T-helper 2 cell treated with Interferon-gamma antibody and Interleukin-4, amounts not matched to agents 100 ng/mL and 5 ng/mL, for 36 hours (primary cell): ENCODE data around the gene DGLUCY. TPM values are rescaled to one million over a fixed set of nuclear protein-coding genes. Genes with fewer than 3 reads are reported as not detected.
"Not testable (repeated sequence)": the region's sequence is repeated elsewhere in the genome, so short reads cannot be mapped to it uniquely, and the experiment has no call there.

ENCODE experiments used
- intact Hi-C: fragments of 100-400 bp; cut with micrococcal nuclease; formaldehyde crosslinking; loops from one replicate; pipeline ENCODE4 v1.15.1; 2023
- total RNA-seq: library from RNA; stranded (reverse); gene quantifications from 2 replicates; pipeline ENCODE4 v1.2.3, GENCODE V29; 2022

The DGLUCY gene
- total RNA-seq, 1 donor from 2014 or later, result 96.7 TPM

GRCh38 chr14:91164676-91165075, 50.8 kb downstream of the DGLUCY start:
- intact Hi-C loops, result no loop called here

GRCh38 chr14:91167380-91167770, 53.5 kb downstream of the DGLUCY start:
- intact Hi-C loops, result no loop called here

GRCh38 chr14:91169951-91170350, 56.1 kb downstream of the DGLUCY start:
- intact Hi-C loops, result loop anchor here (10.0 kb wide), 1 partner anchor 345 kb away; no protein-coding TSS in a partner anchor

- intact Hi-C loops, result loop anchor here (10.0 kb wide), 1 partner anchor 346 kb away; no protein-coding TSS in a partner anchor
Observed at GRCh38 chr14:91170504-91171121, 56.7 kb downstream of the DGLUCY start.

GRCh38 chr14:91171291-91171690, 57.4 kb downstream of the DGLUCY start:
- intact Hi-C loops, result loop anchor here (10.0 kb wide), 1 partner anchor 346 kb away; no protein-coding TSS in a partner anchor

- intact Hi-C loops, result loop anchor here (1.0 to 10.0 kb wide), 4 partner anchors 34 to 348 kb away; partner anchors contain the start of gene RPS6KA5
Observed at GRCh38 chr14:91173221-91173670, 59.4 kb downstream of the DGLUCY start.

GRCh38 chr14:91173904-91174303, 60.0 kb downstream of the DGLUCY start:
- intact Hi-C loops, result loop anchor here (1.0 to 10.0 kb wide), 4 partner anchors 35 to 349 kb away; partner anchors contain the start of gene RPS6KA5

GRCh38 chr14:91175291-91176201, 61.7 kb downstream of the DGLUCY start:
- intact Hi-C loops, result loop anchor here (5.0 to 10.0 kb wide), 3 partner anchors 52 to 351 kb away; partner anchors contain the start of gene CCDC88C

- intact Hi-C loops, result loop anchor here (1.0 to 10.0 kb wide), 8 partner anchors 39 to 353 kb away; partner anchors contain the start of gene CCDC88C
Observed at GRCh38 chr14:91177073-91178034, 63.5 kb downstream of the DGLUCY start.

- intact Hi-C loops, result no loop called here
Observed at GRCh38 chr14:91180611-91181010, 66.7 kb downstream of the DGLUCY start.

GRCh38 chr14:91182753-91183152, 68.9 kb downstream of the DGLUCY start:
- intact Hi-C loops, result not testable (repeated sequence)

- intact Hi-C loops, result no loop called here
Observed at GRCh38 chr14:91184559-91184958, 70.7 kb downstream of the DGLUCY start.

GRCh38 chr14:91185721-91186120, 71.8 kb downstream of the DGLUCY start:
- intact Hi-C loops, result no loop called here

- intact Hi-C loops, result no loop called here
Observed at GRCh38 chr14:91186515-91187066, 72.7 kb downstream of the DGLUCY start.

GRCh38 chr14:91187271-91187670, 73.4 kb downstream of the DGLUCY start:
- intact Hi-C loops, result no loop called here

GRCh38 chr14:91190853-91191252, 77.0 kb downstream of the DGLUCY start:
- intact Hi-C loops, result no loop called here

GRCh38 chr14:91193069-91193468, 79.2 kb downstream of the DGLUCY start:
- intact Hi-C loops, result no loop called here

GRCh38 chr14:91195881-91196280, 82.0 kb downstream of the DGLUCY start:
- intact Hi-C loops, result loop anchor here (2.0 kb wide), 1 partner anchor 51 kb away; no protein-coding TSS in a partner anchor

GRCh38 chr14:91197631-91198030, 83.8 kb downstream of the DGLUCY start:
- intact Hi-C loops, result no loop called here

GRCh38 chr14:91200802-91201201, 86.9 kb downstream of the DGLUCY start:
- intact Hi-C loops, result not testable (repeated sequence)
